CD8-positive, alpha-beta memory T cell (primary cell): ENCODE data around the gene TTLL12. TPM values are rescaled to one million over a fixed set of nuclear protein-coding genes. Genes with fewer than 3 reads are reported as not detected.
A peak's percentile ranks its signal among the peaks of the same experiment; 100 is the strongest.

ENCODE experiments used
- CTCF ChIA-PET: fragments of 350-600 bp; sonication (Branson Sonifier 250); formaldehyde crosslinking; loops from one replicate; lab custom pipeline; 2021; ENCODE audit warnings: antibody characterized with exemption; lab: Charles Lee
- POLR2A ChIA-PET: fragments of 350-600 bp; sonication (Branson Sonifier 250); formaldehyde crosslinking; loops from one replicate; lab custom pipeline; 2021; ENCODE audit warnings: antibody characterized with exemption; lab: Charles Lee
- DNase-seq, 5 donors: peaks; one replicate each; pipeline versions ENCODE4 v3.0.0 to v3.0.0-alpha.2; 2020 to 2022; ENCODE audit warnings: mixed read lengths in 1 of 5
- H3K27ac ChIP-seq: one replicate; pipeline ENCODE4 v1.7.0; 2013; ENCODE audit warnings: low read depth, mild to moderate bottlenecking, low read length, moderate library complexity
- H3K27me3 ChIP-seq: 2 replicates; pipeline ENCODE4 v1.7.0; 2013; ENCODE audit warnings: low read length, mild to moderate bottlenecking; ENCODE audit not compliant: insufficient read depth, poor library complexity, severe bottlenecking
- H3K36me3 ChIP-seq: 2 replicates; pipeline ENCODE4 v1.7.0; 2013; ENCODE audit warnings: mild to moderate bottlenecking, low read length, moderate library complexity; ENCODE audit not compliant: insufficient read depth
- H3K4me1 ChIP-seq: 2 replicates; pipeline ENCODE4 v1.7.0; 2013; ENCODE audit warnings: mild to moderate bottlenecking, low read length, moderate library complexity; ENCODE audit not compliant: insufficient read depth
- H3K4me3 ChIP-seq: 2 replicates; pipeline ENCODE4 v1.7.0; 2013; ENCODE audit warnings: mild to moderate bottlenecking, low read length
- H3K9me3 ChIP-seq: 2 replicates; pipeline ENCODE4 v1.7.0; 2013; ENCODE audit warnings: mild to moderate bottlenecking, low read length
- H3K27ac Mint-ChIP-seq, 8 donors: one replicate each; pipeline ENCODE4 v1.8.0; 2020 to 2021; ENCODE audit warnings: mixed read lengths in 8 of 8, mild to moderate bottlenecking in 6 of 8, inconsistent platforms in 3 of 8, moderate library complexity in 3 of 8
- H3K27me3 Mint-ChIP-seq, 2 donors: one replicate each; pipeline ENCODE4 v1.8.0; 2020 to 2021; ENCODE audit warnings: mixed read lengths in 2 of 2, mild to moderate bottlenecking in 1 of 2, moderate library complexity in 1 of 2
- H3K36me3 Mint-ChIP-seq, 3 donors: one replicate each; pipeline ENCODE4 v1.8.0; 2020 to 2021; ENCODE audit warnings: mixed read lengths in 3 of 3, inconsistent platforms in 1 of 3, mild to moderate bottlenecking in 1 of 3
- H3K4me1 Mint-ChIP-seq, 3 donors: one replicate each; pipeline ENCODE4 v1.8.0; 2020 to 2021; ENCODE audit warnings: mixed read lengths in 3 of 3, inconsistent platforms in 1 of 3, mild to moderate bottlenecking in 1 of 3
- H3K4me3 Mint-ChIP-seq, 7 donors: one replicate each; pipeline ENCODE4 v1.8.0; 2020 to 2021; ENCODE audit warnings: mixed read lengths in 7 of 7, mild to moderate bottlenecking in 6 of 7, moderate library complexity in 4 of 7, inconsistent platforms in 2 of 7
- H3K9me3 Mint-ChIP-seq, 5 donors: one replicate each; pipeline ENCODE4 v1.8.0; 2020 to 2022; ENCODE audit warnings: mixed read lengths in 5 of 5, mild to moderate bottlenecking in 3 of 5, moderate library complexity in 2 of 5, inconsistent platforms in 1 of 5
- polyA plus RNA-seq: library from polyadenylated mRNA; unstranded; fragments of 300-500 nt; fragmentation: Illumina TruSeq; gene quantifications from one replicate; pipeline ENCODE4 v1.2.3, GENCODE V29; 2021
- total RNA-seq, 2 experiments: library from RNA; stranded (reverse); gene quantifications; one replicate each; pipeline ENCODE4 v1.2.3, GENCODE V29; 2021

The TTLL12 gene
- total RNA-seq = 100 to 1,000 TPM; 104 to 112 TPM
- 30.1 TPM for polyA plus RNA-seq

GRCh38 chr22:43186272-43187170, at the start of gene TTLL12:
Gene TTLL12, minus strand, starts transcription at chr22:43187134. Its CDS starts 65 bp downstream, at chr22:43187069.
- Histone ChIP-seq H3K27ac (peak within 1 kb of the TSS; percentile 86), H3K4me3 (peak within 1 kb of the TSS; percentile 68), H3K27me3 (no peaks in the 10 kb centered on the region), H3K36me3 (no peaks in the 10 kb centered on the region), H3K9me3 (no peaks in the 10 kb centered on the region), H3K4me1 (peaks cover 17% of the 10 kb centered on the region)
- no peaks in the 10 kb centered on the region for H3K9me3 Mint-ChIP-seq
- H3K4me1 Mint-ChIP-seq = peaks cover 10 to 37% (median 24%) of the 10 kb centered on the region in 3 donors
- POLR2A ChIA-PET = interaction anchor here (0.6 to 1.3 kb wide), 8 partner anchors 34 to 330 kb away, joined by 3 to 5 read pairs (median 3); partner anchors contain the start of gene TSPO
- H3K36me3 Mint-ChIP-seq = peaks cover 2 to 4% (median 2%) of the 10 kb centered on the region in 3 donors
- peak; percentile 62 to 73 (median 66) for DNase-seq
- H3K27me3 Mint-ChIP-seq = no peaks in the 10 kb centered on the region
- peak within 1 kb of the TSS; percentile 77 to 91 (median 85) for H3K4me3 Mint-ChIP-seq
- CTCF ChIA-PET = interaction anchor here (1.0 to 1.7 kb wide), 6 partner anchors 14 to 160 kb away, joined by 3 to 8 read pairs (median 4); no protein-coding TSS in a partner anchor
- peak within 1 kb of the TSS; percentile 96 to 100 (median 97) for H3K27ac Mint-ChIP-seq

GRCh38 chr22:43235445-43236409, 48.8 kb upstream of the TTLL12 start:
- no peaks in the 10 kb centered on the region for H3K9me3 ChIP-seq
- no peak overlapping the region for H3K4me3 Mint-ChIP-seq
- no peaks in the 10 kb centered on the region for H3K36me3 Mint-ChIP-seq
- H3K27ac Mint-ChIP-seq = no peak overlapping the region
- no peaks in the 10 kb centered on the region for H3K9me3 Mint-ChIP-seq
- peaks cover 4 to 5% (median 5%) of the 10 kb centered on the region in 3 donors for H3K4me1 Mint-ChIP-seq
- no peak overlapping the region for H3K27ac ChIP-seq
- no peaks in the 10 kb centered on the region for H3K27me3 ChIP-seq
- ChIA-PET POLR2A (no interaction called here), CTCF (no interaction called here)
- peaks cover 4% of the 10 kb centered on the region for H3K4me1 ChIP-seq
- peaks cover 1 to 11% of the 10 kb centered on the region in 2 donors for H3K27me3 Mint-ChIP-seq
- no peak overlapping the region for H3K4me3 ChIP-seq
- no peak for DNase-seq
- no peaks in the 10 kb centered on the region for H3K36me3 ChIP-seq

GRCh38 chr22:43234264-43234988, 47.5 kb upstream of the TTLL12 start:
- Mint-ChIP-seq H3K27ac (peak overlapping the region in 1 of 8 donors; percentile 9), H3K27me3 (peaks cover 2 to 8% of the 10 kb centered on the region in 2 donors), H3K36me3 (no peaks in the 10 kb centered on the region), H3K9me3 (no peaks in the 10 kb centered on the region), H3K4me1 (peaks cover 4 to 5% (median 5%) of the 10 kb centered on the region in 3 donors), H3K4me3 (no peak overlapping the region)
- Histone ChIP-seq H3K36me3 (no peaks in the 10 kb centered on the region), H3K4me1 (peaks cover 4% of the 10 kb centered on the region), H3K27ac (no peak overlapping the region), H3K27me3 (no peaks in the 10 kb centered on the region), H3K9me3 (no peaks in the 10 kb centered on the region), H3K4me3 (no peak overlapping the region)
- no peak for DNase-seq
- ChIA-PET CTCF (interaction anchor here (6.8 kb wide), 1 partner anchor 112 kb away, joined by 90 read pairs; no protein-coding TSS in a partner anchor), POLR2A (no interaction called here)

- CTCF ChIA-PET = interaction anchor here (6.8 kb wide), 1 partner anchor 113 kb away, joined by 90 read pairs; no protein-coding TSS in a partner anchor
- no peaks in the 10 kb centered on the region for H3K9me3 ChIP-seq
- no peaks in the 10 kb centered on the region for H3K27me3 ChIP-seq
- H3K36me3 ChIP-seq = no peaks in the 10 kb centered on the region
- no peak overlapping the region for H3K27ac ChIP-seq
- no peak overlapping the region for H3K27ac Mint-ChIP-seq
- H3K4me3 Mint-ChIP-seq = no peak overlapping the region
- no peaks in the 10 kb centered on the region for H3K36me3 Mint-ChIP-seq
- POLR2A ChIA-PET = no interaction called here
- peaks cover 4 to 5% (median 5%) of the 10 kb centered on the region in 3 donors for H3K4me1 Mint-ChIP-seq
- no peak for DNase-seq
- peaks cover 4% of the 10 kb centered on the region for H3K4me1 ChIP-seq
- no peak overlapping the region for H3K4me3 ChIP-seq
- H3K27me3 Mint-ChIP-seq = peaks cover 3 to 8% of the 10 kb centered on the region in 2 donors
- no peaks in the 10 kb centered on the region for H3K9me3 Mint-ChIP-seq
These were observed 46.6 kb upstream of the TTLL12 start for GRCh38 chr22:43233529-43233928.

GRCh38 chr22:43232445-43232844, 45.5 kb upstream of the TTLL12 start:
- no peaks in the 10 kb centered on the region for H3K9me3 ChIP-seq
- Mint-ChIP-seq H3K36me3 (no peaks in the 10 kb centered on the region), H3K9me3 (no peaks in the 10 kb centered on the region), H3K4me1 (peaks cover 4 to 5% (median 5%) of the 10 kb centered on the region in 3 donors), H3K27ac (peak overlapping the region in 1 of 8 donors; percentile 40), H3K4me3 (no peak overlapping the region), H3K27me3 (peaks cover 3 to 11% of the 10 kb centered on the region in 2 donors)
- POLR2A ChIA-PET = no interaction called here
- no peaks in the 10 kb centered on the region for H3K27me3 ChIP-seq
- CTCF ChIA-PET = interaction anchor here (1.2 to 6.8 kb wide), 10 partner anchors 18 to 153 kb away, joined by 3 to 90 read pairs (median 4); no protein-coding TSS in a partner anchor
- DNase-seq = no peak
- H3K36me3 ChIP-seq = no peaks in the 10 kb centered on the region
- H3K4me3 ChIP-seq = no peak overlapping the region
- no peak overlapping the region for H3K27ac ChIP-seq
- H3K4me1 ChIP-seq = peaks cover 4% of the 10 kb centered on the region

- no peaks in the 10 kb centered on the region for H3K27me3 ChIP-seq
- no peak overlapping the region for H3K27ac Mint-ChIP-seq
- no peak overlapping the region for H3K27ac ChIP-seq
- H3K4me1 ChIP-seq = peaks cover 4% of the 10 kb centered on the region
- no peaks in the 10 kb centered on the region for H3K9me3 Mint-ChIP-seq
- DNase-seq = no peak
- H3K36me3 Mint-ChIP-seq = no peaks in the 10 kb centered on the region
- H3K27me3 Mint-ChIP-seq = peaks cover 3 to 10% of the 10 kb centered on the region in 2 donors
- ChIA-PET POLR2A (no interaction called here), CTCF (interaction anchor here (0.8 to 6.8 kb wide), 14 partner anchors 19 to 154 kb away, joined by 3 to 90 read pairs (median 4); no protein-coding TSS in a partner anchor)
- H3K4me3 Mint-ChIP-seq = no peak overlapping the region
- H3K9me3 ChIP-seq = no peaks in the 10 kb centered on the region
- peaks cover 4 to 5% (median 5%) of the 10 kb centered on the region in 3 donors for H3K4me1 Mint-ChIP-seq
- H3K4me3 ChIP-seq = no peak overlapping the region
- no peaks in the 10 kb centered on the region for H3K36me3 ChIP-seq
These were observed 44.7 kb upstream of the TTLL12 start for GRCh38 chr22:43231724-43232034.
